Adrenal gland (tissue), 12 donors: ENCODE results near the gene VPREB1. TPM values are rescaled to one million over a fixed set of nuclear protein-coding genes. Genes with fewer than 3 reads are reported as not detected.

Experiments used
- DNase-seq, 7 donors: peaks; one replicate each; pipeline ENCODE4 v3.0.0-alpha.2; 2019 to 2020
- H3K27ac ChIP-seq, 5 donors: fragments of 200-600 bp; sonication (generic) in 4 of 5; 1 replicate in 3 of 5; 2 replicates in 2 of 5; pipeline versions ENCODE4 v1.5.1 to v1.8.0; 2016 to 2020; ENCODE audit warnings: mild to moderate bottlenecking in 1 of 5
- H3K27me3 ChIP-seq: fragments of 200-600 bp; 2 replicates; pipeline ENCODE4 v1.8.0; 2021
- H3K36me3 ChIP-seq, 2 donors: fragments of 200-600 bp; replicated peaks in 1 of 2; 1 replicate in 1 of 2; 2 replicates in 1 of 2; pipeline versions ENCODE4 v1.5.1 to v1.8.0; 2018 to 2022
- H3K4me1 ChIP-seq, 2 donors: fragments of 200-600 bp; replicated peaks in 1 of 2; 1 replicate in 1 of 2; 2 replicates in 1 of 2; pipeline versions ENCODE4 v1.5.1 to v1.8.0; 2018 to 2021
- H3K4me3 ChIP-seq, 4 donors: fragments of 200-600 bp; sonication (generic) in 3 of 4; one replicate each; pipeline ENCODE4 v1.5.1; 2016 to 2018
- H3K9me3 ChIP-seq, 3 donors: fragments of 200-600 bp; sonication (generic) in 1 of 3; replicated peaks in 1 of 3; 1 replicate in 2 of 3; 2 replicates in 1 of 3; pipeline versions ENCODE4 v1.5.1 to v1.8.0; 2016 to 2021
- CTCF ChIP-seq, 6 experiments: fragments of 450-650 bp in 4 of 6; fragments of 200-600 bp in 2 of 6; sonication (generic) in 1 of 6; IDR thresholded peaks; 1 replicate in 5 of 6; 2 replicates in 1 of 6; pipeline versions ENCODE4 v1.5.1 to v1.8.0; 2016 to 2021; ENCODE audit warnings: antibody characterized with exemption in 6 of 6, mild to moderate bottlenecking in 2 of 6, moderate library complexity in 1 of 6
- POLR2A ChIP-seq, 2 donors: fragments of 450-650 bp; IDR thresholded peaks; one replicate each; pipeline ENCODE4 v1.6.1; 2017; ENCODE audit warnings: antibody characterized with exemption in 2 of 2, mild to moderate bottlenecking in 2 of 2, moderate library complexity in 1 of 2
- WGBS, 4 donors: extraction: QIAGEN DNeasy Blood & Tissue Kit in 2 of 4; methylation state at CpG; one replicate each; pipeline versions ENCODE4 v1.1.5 to v1.1.7; 2013 to 2017; 5-methylcytosine and 5-hydroxymethylcytosine counted together
- intact Hi-C, 2 donors: fragments of 100-400 bp; cut with DNase I; formaldehyde crosslinking; loops; one replicate each; pipeline versions ENCODE4 v1.14.1 to v1.15.0; 2022 to 2023
- polyA plus RNA-seq, 3 donors: library from polyadenylated mRNA; stranded (reverse); fragments of 200-250 nt in 2 of 3; fragments of 350-450 nt in 1 of 3; fragmentation: Illumina TruSeq in 1 of 3; extraction: RNeasy Lipid Tissue Mini Kit (QIAGEN cat#74804) in 1 of 3; gene quantifications; one replicate each; pipeline ENCODE4 v1.2.3, GENCODE V29; 2013 to 2014
- total RNA-seq, 9 donors: library from RNA; depleted of rRNA in 4 of 9; stranded (reverse); fragments of >200 nt in 4 of 9; fragments of 120-200 nt in 1 of 9; fragmentation: NEBNext Ultra II Directional in 1 of 9; extraction: Animal tissue kit (Norgen Biotek cat#: 25700) in 1 of 9; gene quantifications; one replicate each; pipeline versions ENCODE4 v1.1.0 to v1.2.4, GENCODE V29; 2013 to 2023
- donor health status: healthy with polysubstance abuse.
- donor health status: Bipolar disorder and iron deficiency.
- donor health status: DM: yes; HTN: yes; CAD: no.
- donor health status: DM: no; HTN: no; CAD: no.
- donor health status: DM: no; HTN: no; CAD: no.
- donor health status: DM: yes; HTN: yes; CAD: no.

Gene VPREB1
- total and polyA plus RNA-seq, 12 donors, result not detected

GRCh38 chr22:22196833-22197477 lies 47.6 kb upstream of the VPREB1 start:
- Histone ChIP-seq H3K4me3 (no peak overlapping the region), H3K4me1 (no peaks in the 10 kb centered on the region), H3K27me3 (peaks cover 8% of the 10 kb centered on the region), H3K36me3 (no peaks in the 10 kb centered on the region), H3K27ac (no peak overlapping the region), H3K9me3 (no peaks in the 10 kb centered on the region)
- intact Hi-C loops, result no loop called here
- DNase-seq, result no peak
- no peak for TF ChIP-seq POLR2A (IDR thresholded peaks at IDR 0.05)
- 47 to 57% (median 53%) methylated on average over 5 of the region's 5 CpGs for WGBS, 4 donors

- Histone ChIP-seq H3K4me3 (no peak overlapping the region), H3K27me3 (peaks cover 8% of the 10 kb centered on the region), H3K9me3 (no peaks in the 10 kb centered on the region), H3K36me3 (no peaks in the 10 kb centered on the region), H3K27ac (no peak overlapping the region), H3K4me1 (no peaks in the 10 kb centered on the region)
- no peak for TF ChIP-seq POLR2A (IDR thresholded peaks at IDR 0.05)
- TF ChIP-seq CTCF (IDR thresholded peaks at IDR 0.05), result no peak
- intact Hi-C loops, result no loop called here
- WGBS, 4 donors, result 72 to 90% (median 78%) methylated on average over 3 to 4 of the region's 4 CpGs
- no peak for DNase-seq
These were observed 46.6 kb upstream of the VPREB1 start for GRCh38 chr22:22197993-22198402.

- TF ChIP-seq POLR2A (IDR thresholded peaks at IDR 0.05) (no peak), CTCF (IDR thresholded peaks at IDR 0.05) (no peak)
- H3K36me3 ChIP-seq, result no peaks in the 10 kb centered on the region
- intact Hi-C loops, result no loop called here
- H3K9me3 ChIP-seq, result no peaks in the 10 kb centered on the region
- peaks cover 8% of the 10 kb centered on the region for H3K27me3 ChIP-seq
- DNase-seq, result no peak
- H3K4me3 ChIP-seq, result no peak overlapping the region
- H3K4me1 ChIP-seq, result no peaks in the 10 kb centered on the region
- no peak overlapping the region for H3K27ac ChIP-seq
- 43 to 68% (median 65%) methylated on average over 3 to 4 of the region's 4 CpGs for WGBS, 4 donors
These were observed 45.8 kb upstream of the VPREB1 start for GRCh38 chr22:22198751-22199150.

- Histone ChIP-seq H3K4me3 (no peak overlapping the region), H3K9me3 (no peaks in the 10 kb centered on the region), H3K36me3 (no peaks in the 10 kb centered on the region), H3K27ac (no peak overlapping the region), H3K4me1 (no peaks in the 10 kb centered on the region), H3K27me3 (peaks cover 8% of the 10 kb centered on the region)
- 50 to 90% (median 74%) methylated on average over 1 to 2 of the region's 2 CpGs for WGBS, 4 donors
- intact Hi-C loops, result no loop called here
- DNase-seq, result no peak
- TF ChIP-seq POLR2A (IDR thresholded peaks at IDR 0.05) (no peak), CTCF (IDR thresholded peaks at IDR 0.05) (no peak)
These were observed 45.0 kb upstream of the VPREB1 start for GRCh38 chr22:22199634-22200033.

- Histone ChIP-seq H3K4me3 (no peak overlapping the region), H3K27me3 (peaks cover 8% of the 10 kb centered on the region), H3K4me1 (no peaks in the 10 kb centered on the region), H3K36me3 (no peaks in the 10 kb centered on the region), H3K27ac (no peak overlapping the region), H3K9me3 (no peaks in the 10 kb centered on the region)
- TF ChIP-seq POLR2A (IDR thresholded peaks at IDR 0.05) (no peak), CTCF (IDR thresholded peaks at IDR 0.05) (no peak)
- no peak for DNase-seq
- intact Hi-C loops, result no loop called here
- 55 to 65% (median 59%) methylated on average over 3 to 4 of the region's 4 CpGs for WGBS, 4 donors
These were observed 43.9 kb upstream of the VPREB1 start for GRCh38 chr22:22200569-22201184.
